ENCODE measurements around the gene ZNF248. TPM values are rescaled to one million over a fixed set of nuclear protein-coding genes. Genes with fewer than 3 reads are reported as not detected.

The ZNF248 gene
- total RNA-seq, 1 donor from 2014 or later: not detected

DNA sequence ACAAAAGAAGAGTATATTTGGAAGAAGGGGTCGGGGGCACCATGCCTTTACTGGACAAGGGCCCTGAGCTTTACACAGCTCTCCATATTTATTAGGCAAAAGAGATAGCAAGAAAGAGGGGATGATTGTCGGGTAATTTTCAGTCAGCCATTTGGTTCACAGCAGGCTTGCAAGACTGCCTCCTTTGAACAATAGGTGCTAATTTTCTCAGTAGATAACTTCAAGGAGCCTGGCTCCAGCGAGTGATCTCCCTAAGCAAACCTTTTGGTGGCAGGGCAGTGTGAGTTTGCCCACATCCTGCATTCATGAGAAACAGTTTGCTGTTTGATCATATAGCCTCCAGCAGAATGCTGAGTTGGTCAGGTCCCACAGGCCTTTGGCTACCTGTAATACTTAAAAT is 94.3 kb downstream of the ZNF248 start:
- no peak overlapping the region for H3K27ac Mint-ChIP-seq
- Histone ChIP-seq H3K9me3 (ENCODE audit: low read depth) (peaks cover 28% of the 10 kb centered on the region), H3K36me3 (no peaks in the 10 kb centered on the region), H2AFZ (replicated peaks) (no peak overlapping the region), H3K27me3 (no peaks in the 10 kb centered on the region), H3K4me1 (no peaks in the 10 kb centered on the region), H3K79me2 (ENCODE audit: low read depth) (no peaks in the 10 kb centered on the region), H3K9ac (no peak overlapping the region), H4K20me1 (ENCODE audit: low read depth) (no peaks in the 10 kb centered on the region), H3K4me2 (no peak overlapping the region), H3K4me3 (no peak overlapping the region), H3F3A (ENCODE audit: low read depth) (no peaks in the 10 kb centered on the region), H3K27ac (no peak overlapping the region)
- H3K27me3 Mint-ChIP-seq (ENCODE audit: insufficient read depth, low read depth): peaks cover 7% of the 10 kb centered on the region
- DNase-seq (ENCODE audit: low spot score): no peak
- TF ChIP-seq EZH2 (IDR thresholded peaks at IDR 0.05) (no peak), EZH2phosphoT487 (IDR thresholded peaks at IDR 0.05) (no peak)
- TF ChIP-seq, protein P1, sequence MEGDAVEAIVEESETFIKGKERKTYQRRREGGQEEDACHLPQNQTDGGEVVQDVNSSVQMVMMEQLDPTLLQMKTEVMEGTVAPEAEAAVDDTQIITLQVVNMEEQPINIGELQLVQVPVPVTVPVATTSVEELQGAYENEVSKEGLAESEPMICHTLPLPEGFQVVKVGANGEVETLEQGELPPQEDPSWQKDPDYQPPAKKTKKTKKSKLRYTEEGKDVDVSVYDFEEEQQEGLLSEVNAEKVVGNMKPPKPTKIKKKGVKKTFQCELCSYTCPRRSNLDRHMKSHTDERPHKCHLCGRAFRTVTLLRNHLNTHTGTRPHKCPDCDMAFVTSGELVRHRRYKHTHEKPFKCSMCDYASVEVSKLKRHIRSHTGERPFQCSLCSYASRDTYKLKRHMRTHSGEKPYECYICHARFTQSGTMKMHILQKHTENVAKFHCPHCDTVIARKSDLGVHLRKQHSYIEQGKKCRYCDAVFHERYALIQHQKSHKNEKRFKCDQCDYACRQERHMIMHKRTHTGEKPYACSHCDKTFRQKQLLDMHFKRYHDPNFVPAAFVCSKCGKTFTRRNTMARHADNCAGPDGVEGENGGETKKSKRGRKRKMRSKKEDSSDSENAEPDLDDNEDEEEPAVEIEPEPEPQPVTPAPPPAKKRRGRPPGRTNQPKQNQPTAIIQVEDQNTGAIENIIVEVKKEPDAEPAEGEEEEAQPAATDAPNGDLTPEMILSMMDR (IDR thresholded peaks at IDR 0.05): no peak
- H3K9me3 Mint-ChIP-seq: peaks cover 38% of the 10 kb centered on the region
- no peak overlapping the region for H3K4me3 Mint-ChIP-seq
- no peaks in the 10 kb centered on the region for H3K36me3 Mint-ChIP-seq
- no peaks in the 10 kb centered on the region for H3K4me1 Mint-ChIP-seq

DNA sequence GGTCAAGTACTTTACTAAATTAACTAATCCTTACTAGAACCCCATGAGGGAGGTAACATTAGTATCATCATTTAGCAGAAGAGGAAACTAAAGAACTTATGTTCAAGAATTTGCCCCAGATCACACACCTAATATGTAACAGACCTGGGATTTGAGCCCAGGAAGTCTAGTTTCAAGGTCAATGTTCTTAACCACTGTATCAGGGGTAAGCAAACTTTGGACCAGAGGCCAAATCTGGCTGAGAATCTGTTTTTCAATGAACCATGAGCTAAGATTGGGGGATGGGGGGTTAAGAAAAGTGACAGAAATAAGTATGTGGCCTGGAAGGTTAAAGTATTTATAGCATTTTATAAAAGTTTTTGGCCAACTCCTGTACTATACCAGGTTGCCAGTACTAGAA is 95.1 kb downstream of the ZNF248 start:
- Histone ChIP-seq H3K9ac (no peak overlapping the region), H3K4me1 (no peaks in the 10 kb centered on the region), H2AFZ (replicated peaks) (no peak overlapping the region), H3K9me3 (ENCODE audit: low read depth) (peaks cover 28% of the 10 kb centered on the region), H3K27ac (no peak overlapping the region), H3K4me2 (no peak overlapping the region), H3K4me3 (no peak overlapping the region), H4K20me1 (ENCODE audit: low read depth) (no peaks in the 10 kb centered on the region), H3F3A (ENCODE audit: low read depth) (no peaks in the 10 kb centered on the region), H3K27me3 (no peaks in the 10 kb centered on the region), H3K36me3 (no peaks in the 10 kb centered on the region), H3K79me2 (ENCODE audit: low read depth) (no peaks in the 10 kb centered on the region)
- TF ChIP-seq EZH2phosphoT487 (IDR thresholded peaks at IDR 0.05): no peak
- TF ChIP-seq, protein P1 (IDR thresholded peaks at IDR 0.05): no peak
- no peak for TF ChIP-seq EZH2 (IDR thresholded peaks at IDR 0.05)
- Mint-ChIP-seq H3K36me3 (no peaks in the 10 kb centered on the region), H3K27ac (no peak overlapping the region), H3K9me3 (peaks cover 39% of the 10 kb centered on the region), H3K4me1 (no peaks in the 10 kb centered on the region), H3K27me3 (ENCODE audit: insufficient read depth, low read depth) (peaks cover 7% of the 10 kb centered on the region), H3K4me3 (no peak overlapping the region)
- DNase-seq (ENCODE audit: low spot score): no peak

DNA sequence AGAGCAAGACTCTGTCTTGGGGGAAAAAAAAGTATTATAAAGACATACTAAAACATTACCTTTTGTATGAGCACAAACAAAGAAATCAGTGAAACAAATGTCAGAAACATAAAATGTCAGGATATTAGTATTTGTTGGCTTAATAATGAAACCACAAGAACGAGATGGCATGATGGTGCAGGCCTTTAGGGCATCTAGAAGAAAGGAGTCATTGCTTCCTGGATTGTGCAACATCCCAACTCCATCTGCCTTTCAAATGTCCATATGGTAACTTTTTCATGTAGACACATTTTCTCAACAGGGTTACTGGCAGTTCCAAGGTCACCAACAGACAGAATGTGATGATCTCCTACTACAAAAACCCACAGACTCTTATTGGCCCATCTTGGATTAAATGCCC is 96.6 kb downstream of the ZNF248 start:
- H3K79me2 ChIP-seq (ENCODE audit: low read depth): no peaks in the 10 kb centered on the region
- H3K4me1 Mint-ChIP-seq: no peaks in the 10 kb centered on the region
- H3F3A ChIP-seq (ENCODE audit: low read depth): no peaks in the 10 kb centered on the region
- peaks cover 4% of the 10 kb centered on the region for H3K27me3 Mint-ChIP-seq (ENCODE audit: insufficient read depth, low read depth)
- peaks cover 39% of the 10 kb centered on the region for H3K9me3 Mint-ChIP-seq
- no peak overlapping the region for H2AFZ ChIP-seq (replicated peaks)
- H3K36me3 Mint-ChIP-seq: no peaks in the 10 kb centered on the region
- no peaks in the 10 kb centered on the region for H3K27me3 ChIP-seq
- H3K27ac ChIP-seq: no peak overlapping the region
- no peak overlapping the region for H3K4me2 ChIP-seq
- H3K9ac ChIP-seq: no peak overlapping the region
- no peak overlapping the region for H3K4me3 ChIP-seq
- no peak for DNase-seq (ENCODE audit: low spot score)
- no peaks in the 10 kb centered on the region for H3K36me3 ChIP-seq
- H3K9me3 ChIP-seq (ENCODE audit: low read depth): peaks cover 28% of the 10 kb centered on the region
- no peaks in the 10 kb centered on the region for H3K4me1 ChIP-seq
- no peak overlapping the region for H3K4me3 Mint-ChIP-seq
- no peak overlapping the region for H3K27ac Mint-ChIP-seq
- TF ChIP-seq EZH2phosphoT487 (IDR thresholded peaks at IDR 0.05) (no peak), EZH2 (IDR thresholded peaks at IDR 0.05) (no peak)
- TF ChIP-seq, protein P1 (IDR thresholded peaks at IDR 0.05): no peak
- no peaks in the 10 kb centered on the region for H4K20me1 ChIP-seq (ENCODE audit: low read depth)

Measured in neural progenitor cell (in vitro differentiated cells).